Eye (tissue), 1 donor: Measurements from ENCODE around the gene LRRC66.
A peak's percentile ranks its signal among the peaks of the same experiment; 100 is the strongest.

Experiments used
- DNase-seq: peaks from one replicate; pipeline ENCODE4 v3.0.0-alpha.2; 2015

Gene LRRC66

GRCh38 chr4:52019936-52020657, at the start of gene LRRC66:
TSS of gene LRRC66 (minus strand) at chr4:52020363. CDS start at chr4:52017613, 2,750 bp downstream.
- no peak for DNase-seq

- no peak for DNase-seq
These were observed 49.4 kb upstream of the LRRC66 start for GRCh38 chr4:52069571-52069970.

GRCh38 chr4:52059372-52059771, 39.2 kb upstream of the LRRC66 start:
- DNase-seq, result no peak

- no peak for DNase-seq
These were observed 38.1 kb upstream of the LRRC66 start for GRCh38 chr4:52058275-52058674.

GRCh38 chr4:52057196-52057595, 37.0 kb upstream of the LRRC66 start:
- no peak for DNase-seq

GRCh38 chr4:52054254-52054653, 34.1 kb upstream of the LRRC66 start:
- DNase-seq, result no peak

- DNase-seq, result peak; percentile 8
These were observed 32.3 kb upstream of the LRRC66 start for GRCh38 chr4:52052475-52052780.

GRCh38 chr4:52051615-52052474, 31.7 kb upstream of the LRRC66 start:
- DNase-seq, result peak; percentile 88

GRCh38 chr4:52051213-52051614, 31.1 kb upstream of the LRRC66 start, which contains the start of gene SPATA18:
TSS of gene SPATA18 (plus strand) at chr4:52051304. CDS start at chr4:52051705, 401 bp downstream.
- DNase-seq, result no peak

GRCh38 chr4:52049266-52049665, 29.1 kb upstream of the LRRC66 start:
- DNase-seq, result no peak

GRCh38 chr4:52045028-52045427, 24.9 kb upstream of the LRRC66 start:
- DNase-seq, result no peak

- DNase-seq, result peak; percentile 88
These were observed 18.1 kb upstream of the LRRC66 start, which contains the start of gene SGCB for GRCh38 chr4:52038103-52038912. TSS of gene SGCB (minus strand) at chr4:52038299. CDS start at chr4:52038259, 40 bp downstream.

GRCh38 chr4:52037689-52038102, 17.5 kb upstream of the LRRC66 start:
- peak; percentile 82 for DNase-seq

- peak; percentile 30 for DNase-seq
These were observed 16.8 kb upstream of the LRRC66 start for GRCh38 chr4:52036886-52037530.

- no peak for DNase-seq
These were observed 15.0 kb upstream of the LRRC66 start for GRCh38 chr4:52035190-52035589.

- DNase-seq, result no peak
These were observed 11.8 kb upstream of the LRRC66 start for GRCh38 chr4:52032005-52032404.

- no peak for DNase-seq
These were observed 8.8 kb upstream of the LRRC66 start for GRCh38 chr4:52028970-52029369.

- no peak for DNase-seq
These were observed 2.3 kb downstream of the LRRC66 start for GRCh38 chr4:52017814-52018213.

GRCh38 chr4:52016981-52017380, 3.2 kb downstream of the LRRC66 start:
- no peak for DNase-seq

GRCh38 chr4:52015366-52015765, 4.8 kb downstream of the LRRC66 start:
- DNase-seq, result no peak

- DNase-seq, result no peak
These were observed 5.3 kb downstream of the LRRC66 start for GRCh38 chr4:52014903-52015302.

- DNase-seq, result no peak
These were observed 7.5 kb downstream of the LRRC66 start for GRCh38 chr4:52012651-52013050.

GRCh38 chr4:52010986-52011385, 9.2 kb downstream of the LRRC66 start:
- DNase-seq, result no peak
